ENCODE measurements around the gene NR5A2.

The NR5A2 gene

GRCh38 chr1:200207711-200208126 lies 180.2 kb downstream of the NR5A2 start:
- DNase-seq: no peak

GRCh38 chr1:200211157-200211556 lies 183.6 kb downstream of the NR5A2 start:
- DNase-seq: no peak

DNA sequence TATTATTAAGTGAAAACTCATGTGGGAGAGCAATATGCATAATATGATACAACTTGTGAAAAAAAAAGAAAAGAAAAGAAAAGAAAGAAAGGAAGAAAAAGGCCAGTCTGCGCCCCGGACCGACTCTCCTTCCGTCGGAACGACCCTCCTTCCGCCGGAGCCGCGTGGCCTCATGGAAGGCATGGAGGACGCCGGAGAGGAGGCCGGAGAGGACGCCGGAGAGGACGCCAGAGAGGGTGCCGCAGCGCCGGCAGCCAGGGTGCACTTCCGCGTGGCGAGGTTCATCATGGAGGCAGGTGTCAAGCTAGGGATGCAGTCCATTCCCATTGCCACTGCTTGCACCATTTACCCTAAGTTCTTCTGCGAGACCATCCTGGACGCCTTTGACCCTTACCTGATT lies 185.9 kb downstream of the NR5A2 start:
- DNase-seq: no peak

- no peak for DNase-seq
Observed at GRCh38 chr1:200213921-200214320, 186.4 kb downstream of the NR5A2 start.

DNA sequence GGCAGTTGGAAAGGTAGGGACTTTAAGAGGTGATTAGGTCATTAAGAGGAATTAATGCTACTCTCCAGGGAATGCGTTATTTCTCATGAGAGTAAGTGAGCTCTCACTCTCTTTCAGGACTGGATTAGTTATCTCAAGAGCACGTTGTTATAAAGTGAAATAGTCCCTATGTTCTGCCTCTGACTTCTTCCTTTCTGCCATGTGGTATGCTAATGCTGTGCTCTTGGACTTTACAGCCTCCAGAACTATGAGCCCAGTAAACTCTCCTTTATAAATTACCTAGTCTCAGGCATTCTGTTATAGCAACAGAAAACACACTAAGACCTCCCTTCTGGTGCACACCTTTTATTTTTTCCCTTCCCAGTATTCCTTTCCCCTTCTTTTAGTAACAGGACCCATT lies 187.8 kb downstream of the NR5A2 start:
- DNase-seq: no peak

GRCh38 chr1:200217703-200218102 lies 190.2 kb downstream of the NR5A2 start:
- DNase-seq: no peak

- DNase-seq: no peak
Observed at GRCh38 chr1:200221614-200222282, 194.2 kb downstream of the NR5A2 start.

DNA sequence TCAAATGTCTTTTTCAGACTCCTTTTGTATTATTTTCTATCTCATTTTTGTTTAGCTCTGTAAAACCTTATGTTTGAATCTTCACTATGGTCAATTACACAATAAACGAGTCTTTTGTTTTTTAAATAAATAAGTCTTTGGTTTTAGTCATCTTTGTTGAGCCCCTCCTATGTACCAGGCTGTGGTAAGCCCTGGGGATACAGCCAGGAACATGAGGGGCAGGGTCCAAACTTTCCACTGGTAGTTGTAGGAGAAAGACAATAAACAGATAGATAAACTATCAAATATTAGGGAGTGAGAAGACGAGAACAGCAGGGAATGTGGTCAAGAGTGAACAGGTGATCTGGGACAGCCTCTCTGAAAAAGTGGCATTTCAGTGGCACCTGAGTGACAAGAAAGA lies 195.7 kb downstream of the NR5A2 start:
- DNase-seq: no peak

- no peak for DNase-seq
Observed at GRCh38 chr1:200223613-200224012, 196.1 kb downstream of the NR5A2 start.

GRCh38 chr1:200224315-200224714 lies 196.8 kb downstream of the NR5A2 start:
- no peak for DNase-seq

GRCh38 chr1:200226268-200226968 lies 198.9 kb downstream of the NR5A2 start:
- peak; percentile 24 for DNase-seq

DNA sequence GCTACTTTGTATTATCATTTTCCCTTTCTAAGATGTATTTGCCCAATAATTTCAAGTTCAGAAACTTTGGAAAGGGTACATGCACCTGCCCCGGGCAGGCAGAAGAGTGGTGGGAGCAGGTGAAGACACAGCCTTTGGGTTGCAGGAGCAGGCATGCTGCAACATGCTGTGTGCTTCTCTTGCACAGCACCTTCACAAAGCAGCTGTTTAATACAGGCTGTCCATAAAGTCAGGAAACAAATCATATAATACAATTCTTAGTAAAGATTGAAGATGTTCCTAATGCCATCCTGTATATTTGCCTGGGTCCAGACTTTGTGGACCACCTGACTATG lies 199.4 kb downstream of the NR5A2 start:
- DNase-seq: no peak
